GM04503 (cell line): ENCODE data around the gene OR13C9.
A peak's percentile ranks its signal among the peaks of the same experiment; 100 is the strongest.
"Not testable (repeated sequence)": the region's sequence is repeated elsewhere in the genome, so short reads cannot be mapped to it uniquely, and the experiment has no call there.

Experiments
- DNase-seq: peaks from one replicate; pipeline ENCODE4 v3.0.0-alpha.2; 2012; ENCODE audit warnings: low read depth

OR13C9 gene

GRCh38 chr9:104618104-104618503 is at the start of gene OR13C9:
OR13C9 (minus strand) TSS chr9:104618204; CDS start chr9:104618204, 0 bp downstream.
- DNase-seq = no peak

- no peak for DNase-seq
These were observed 40.6 kb upstream of the OR13C9 start for GRCh38 chr9:104658496-104659195.

- DNase-seq = no peak
These were observed 17.5 kb upstream of the OR13C9 start for GRCh38 chr9:104635456-104635855.

DNA sequence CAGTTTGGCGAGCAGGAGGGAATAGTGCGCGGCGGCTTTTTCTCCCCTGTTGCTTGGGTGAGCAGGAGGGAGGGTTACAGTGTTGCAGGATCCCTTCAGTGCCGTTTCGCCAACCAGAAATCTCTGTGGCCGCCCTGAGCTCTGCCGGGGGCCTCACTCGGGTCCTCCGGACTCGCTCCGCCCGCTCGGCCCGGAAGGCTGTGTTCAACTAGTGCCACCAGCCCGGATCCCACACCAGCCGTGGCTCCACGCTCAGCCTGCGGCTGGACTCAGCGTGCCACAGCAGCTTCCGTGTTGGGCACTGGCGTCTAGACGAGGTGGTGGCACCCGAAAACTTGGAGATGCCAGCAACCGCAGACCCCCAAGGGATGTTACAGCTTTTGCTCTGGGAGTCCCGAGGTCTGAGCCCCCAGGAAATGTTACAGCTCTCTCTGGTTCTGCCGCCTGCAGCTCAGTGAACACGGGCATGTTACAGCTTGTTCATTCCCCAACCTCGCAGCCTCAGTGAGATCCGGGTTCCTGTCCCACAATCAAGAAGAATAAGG is 16.0 kb upstream of the OR13C9 start:
- DNase-seq = no peak

DNA sequence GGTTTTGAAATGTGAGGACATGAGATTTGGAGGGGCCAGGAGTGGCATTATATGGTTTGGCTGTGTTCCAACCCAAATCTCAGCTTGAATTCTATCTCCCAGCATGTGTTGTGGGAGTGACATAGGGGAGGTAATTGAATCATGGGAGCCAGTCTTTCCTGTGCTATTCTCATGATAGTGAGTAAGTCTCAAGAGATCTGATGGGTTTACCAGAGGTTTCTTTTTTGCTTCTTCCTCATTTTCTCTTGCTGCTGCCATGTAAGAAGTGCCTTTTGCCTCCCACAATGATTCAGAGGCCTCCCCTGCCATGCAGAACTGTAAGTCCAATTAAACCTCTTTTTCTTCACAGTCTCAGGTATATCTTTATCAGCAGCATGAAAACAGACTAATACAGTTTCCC is 8.0 kb upstream of the OR13C9 start:
- DNase-seq = not testable (repeated sequence)

GRCh38 chr9:104617418-104617817 is 586 bp downstream of the OR13C9 start:
- no peak for DNase-seq

DNA sequence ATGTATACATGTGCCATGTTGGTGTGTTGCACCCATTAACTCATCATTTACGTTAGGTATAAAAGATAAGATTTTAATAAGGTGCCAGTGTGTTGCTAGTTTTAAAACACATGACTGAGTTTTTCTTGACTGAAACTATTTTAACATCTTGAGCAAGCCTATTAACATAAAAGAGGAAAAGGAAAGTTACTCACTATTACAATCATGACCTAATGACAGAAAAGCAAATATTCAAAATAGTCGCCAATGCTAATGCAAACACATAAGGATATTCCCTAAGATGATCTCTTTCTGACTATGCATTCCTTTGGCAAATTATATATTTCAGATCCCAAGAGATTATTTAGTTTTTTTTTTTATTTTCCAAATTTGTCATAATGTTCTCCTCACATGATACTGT is 6.8 kb downstream of the OR13C9 start:
- DNase-seq = no peak

DNA sequence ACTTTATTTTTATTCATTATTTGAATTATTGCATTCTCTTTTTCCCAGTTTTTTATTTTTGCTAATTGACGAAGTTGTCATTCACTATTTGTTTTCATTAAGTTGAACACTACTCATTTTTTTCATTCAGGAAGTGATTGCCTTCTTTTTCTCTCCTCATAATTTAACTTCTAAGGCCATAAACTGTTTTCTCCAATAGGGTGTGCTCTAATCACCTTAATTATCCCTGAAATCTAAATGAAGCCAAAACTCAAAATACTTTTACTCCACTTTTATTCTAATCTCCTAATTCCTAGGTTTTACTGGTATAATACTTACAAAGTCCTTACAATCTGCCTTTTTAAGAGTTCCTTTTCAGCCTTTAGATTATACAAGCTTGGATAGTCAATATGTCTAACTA is 9.7 kb downstream of the OR13C9 start:
- DNase-seq = no peak

DNA sequence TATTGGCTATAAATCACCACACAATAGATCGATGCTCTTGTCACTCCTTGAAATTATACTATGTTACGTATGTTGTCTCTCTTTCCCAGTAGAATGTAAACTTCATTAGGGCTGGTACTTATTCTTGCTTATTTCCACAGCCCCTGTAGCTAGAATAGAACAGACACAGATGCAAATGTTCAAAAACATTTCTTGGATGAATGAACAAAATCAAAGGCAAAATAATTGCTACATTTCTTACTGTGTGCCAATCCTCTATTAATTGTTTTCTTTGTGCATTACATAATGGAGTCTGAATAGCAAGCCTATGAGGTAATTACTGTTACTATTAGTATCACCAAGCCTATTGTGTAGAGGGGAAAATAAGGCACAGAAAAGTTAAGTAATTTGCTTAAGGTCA is 11.9 kb downstream of the OR13C9 start:
- no peak for DNase-seq

GRCh38 chr9:104605527-104605926 is 12.5 kb downstream of the OR13C9 start, which contains the start of gene OR13C2:
OR13C2 (minus strand) TSS chr9:104605627; CDS start chr9:104605627, 0 bp downstream.
- not testable (repeated sequence) for DNase-seq

DNA sequence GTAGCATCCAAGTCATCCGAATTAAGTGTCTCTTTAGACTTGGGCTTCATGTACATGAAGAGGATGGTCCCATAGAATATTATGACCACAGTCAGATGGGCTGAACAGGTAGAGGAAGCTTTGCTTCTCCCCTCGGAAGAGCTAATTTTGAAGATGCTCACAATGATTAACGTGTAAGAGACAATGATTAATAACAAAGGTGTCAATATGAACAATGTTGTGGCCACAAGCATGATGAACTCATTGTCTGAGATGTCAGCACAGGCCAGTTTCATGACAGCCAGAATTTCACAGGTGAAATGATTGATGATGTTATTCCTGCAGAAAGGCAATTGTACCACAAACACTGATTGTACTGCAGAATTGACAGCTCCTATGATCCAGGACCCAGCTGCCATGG is 13.2 kb downstream of the OR13C9 start:
- DNase-seq = no peak

DNA sequence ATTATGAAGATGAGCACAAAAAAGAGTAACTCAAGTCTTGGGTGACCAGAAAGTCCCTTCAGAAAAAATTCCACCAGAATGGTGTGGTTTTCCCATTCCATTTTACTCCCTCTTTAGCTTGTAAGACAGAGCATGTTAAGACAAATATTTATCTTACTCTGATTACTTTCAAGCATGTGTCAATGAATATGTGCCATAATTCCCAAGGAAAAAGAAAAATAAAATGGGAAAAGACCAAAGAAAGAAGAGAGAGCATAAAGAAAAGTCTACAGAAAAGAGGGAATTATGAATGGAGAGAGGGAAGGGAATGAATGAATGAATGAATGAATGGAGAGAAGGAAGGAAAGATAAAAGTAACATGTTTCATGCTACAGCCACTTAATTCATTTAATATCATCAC is 18.7 kb downstream of the OR13C9 start, which contains the start of gene OR13C5:
Gene OR13C5 (minus strand): TSS at position 101 of the 400 bp plus-strand sequence. CDS start 0 bp downstream, at position 101.
- DNase-seq = not testable (repeated sequence)

- DNase-seq = not testable (repeated sequence)
These were observed 19.3 kb downstream of the OR13C9 start for GRCh38 chr9:104598749-104599148.

- no peak for DNase-seq
These were observed 28.4 kb downstream of the OR13C9 start for GRCh38 chr9:104589626-104590025.

DNA sequence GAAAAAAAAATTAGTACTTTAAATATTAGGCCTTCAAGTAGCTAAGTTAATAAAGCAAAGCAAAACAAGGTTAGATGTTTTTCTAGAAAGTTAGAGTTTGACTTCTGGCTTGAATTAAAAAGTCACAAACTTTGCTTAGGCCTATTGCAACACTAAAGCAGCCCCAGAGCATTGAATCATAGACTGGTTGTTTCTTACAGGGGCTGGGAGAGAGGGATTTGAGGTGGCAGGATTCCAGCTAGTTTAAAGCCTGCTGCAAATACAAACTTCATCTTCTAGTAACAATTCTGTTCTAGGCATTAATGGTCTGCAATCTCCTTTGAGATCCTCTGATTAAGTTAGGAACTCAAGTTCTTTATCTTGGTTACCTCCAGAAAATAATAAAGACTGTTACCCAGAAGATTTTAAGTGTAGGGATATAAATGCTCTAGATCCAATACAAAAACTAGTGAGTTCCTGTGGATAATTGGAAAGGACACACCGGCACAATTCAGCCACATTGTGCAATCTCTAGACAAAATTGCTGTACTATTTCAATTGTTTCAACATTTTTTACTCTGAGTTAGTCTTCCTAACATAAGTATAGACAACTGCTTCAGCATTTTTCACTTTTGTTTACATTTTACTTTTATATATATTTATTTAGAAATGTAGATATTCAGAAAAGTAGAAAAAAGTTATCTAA is 31.4 kb downstream of the OR13C9 start:
- peak; percentile 12 for DNase-seq

DNA sequence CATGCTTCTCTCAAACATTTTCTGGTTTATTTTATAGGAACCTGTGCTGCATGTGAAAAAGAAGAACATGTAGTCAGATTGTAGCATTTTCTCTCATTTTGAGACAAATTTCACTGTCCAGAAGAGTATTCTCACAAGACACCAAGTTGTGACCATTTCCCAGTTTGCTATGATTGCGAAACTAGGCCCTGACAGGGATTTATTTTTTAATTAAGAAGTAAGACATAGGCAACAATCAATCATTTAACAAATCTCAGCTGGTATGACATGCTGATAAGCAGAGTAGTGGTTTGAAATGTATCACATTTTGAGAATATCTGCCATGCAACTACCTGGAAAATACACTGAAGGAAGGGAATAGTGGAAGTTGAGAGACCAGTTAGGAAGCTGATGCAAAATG is 37.4 kb downstream of the OR13C9 start:
- no peak for DNase-seq

DNA sequence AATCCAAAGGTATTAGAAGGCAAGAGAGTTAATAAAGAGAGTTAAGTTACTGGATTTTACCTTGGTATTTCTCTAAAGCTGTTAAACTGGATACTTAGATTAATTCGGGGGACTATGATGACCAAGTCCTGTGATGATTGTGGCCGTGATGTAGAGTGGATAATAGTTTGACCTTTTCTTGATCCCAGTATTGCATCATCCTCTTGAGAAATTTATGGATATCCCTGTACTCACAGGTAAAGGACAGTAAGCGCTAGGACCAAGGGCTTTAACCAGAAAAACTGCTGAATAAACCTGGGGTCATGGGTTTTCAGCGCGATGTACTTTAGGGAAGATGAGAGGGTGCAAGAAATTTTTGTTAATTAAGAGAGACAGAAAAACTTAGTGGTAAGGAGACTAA is 40.7 kb downstream of the OR13C9 start:
- no peak for DNase-seq

- DNase-seq = no peak
These were observed 42.5 kb downstream of the OR13C9 start for GRCh38 chr9:104575456-104575855.

DNA sequence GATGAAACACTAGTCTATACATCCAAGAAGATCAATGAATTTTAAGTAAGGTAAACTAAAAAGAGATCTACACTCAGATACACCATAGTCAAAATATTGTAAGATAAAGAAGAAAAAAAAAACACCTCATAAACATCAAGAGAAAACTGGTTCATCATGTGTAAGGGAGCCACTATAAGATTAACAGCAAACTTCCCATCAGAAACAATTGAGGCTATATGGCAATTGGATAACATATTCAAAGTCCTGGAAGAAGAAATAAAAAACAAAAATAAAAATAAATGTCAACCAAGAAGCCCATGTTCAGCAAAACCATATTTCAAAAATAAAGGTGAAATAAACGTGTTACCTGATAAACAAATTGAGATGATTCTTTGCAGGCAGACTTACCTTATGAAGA is 45.4 kb downstream of the OR13C9 start:
- no peak for DNase-seq

DNA sequence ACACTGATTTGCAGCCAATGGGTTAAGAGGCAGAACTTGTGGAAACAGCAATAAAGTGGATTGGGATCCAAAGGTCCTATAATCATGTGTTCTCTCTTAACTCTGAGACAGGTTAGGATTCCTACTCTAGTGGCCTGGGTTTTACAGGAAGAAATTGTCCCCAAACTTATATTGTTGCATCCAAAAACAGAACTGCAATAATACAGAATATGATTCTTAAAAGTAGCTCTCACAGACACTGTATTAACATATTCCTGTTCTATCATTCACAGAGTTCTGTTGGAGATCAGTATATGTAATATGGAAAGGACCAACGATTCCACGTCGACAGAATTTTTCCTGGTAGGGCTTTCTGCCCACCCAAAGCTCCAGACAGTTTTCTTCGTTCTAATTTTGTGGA is 49.1 kb downstream of the OR13C9 start, which contains the start of gene OR13C8:
Gene OR13C8 (plus strand): TSS at position 301 of the 400 bp plus-strand sequence. CDS start 0 bp downstream, at position 301.
- DNase-seq = no peak
